ENCODE measurements around the gene LDLRAD2. TPM values are rescaled to one million over a fixed set of nuclear protein-coding genes. Genes with fewer than 3 reads are reported as not detected.

LDLRAD2 gene
- total RNA-seq, 1 experiment from 2014 or later = 1.0 TPM

DNA sequence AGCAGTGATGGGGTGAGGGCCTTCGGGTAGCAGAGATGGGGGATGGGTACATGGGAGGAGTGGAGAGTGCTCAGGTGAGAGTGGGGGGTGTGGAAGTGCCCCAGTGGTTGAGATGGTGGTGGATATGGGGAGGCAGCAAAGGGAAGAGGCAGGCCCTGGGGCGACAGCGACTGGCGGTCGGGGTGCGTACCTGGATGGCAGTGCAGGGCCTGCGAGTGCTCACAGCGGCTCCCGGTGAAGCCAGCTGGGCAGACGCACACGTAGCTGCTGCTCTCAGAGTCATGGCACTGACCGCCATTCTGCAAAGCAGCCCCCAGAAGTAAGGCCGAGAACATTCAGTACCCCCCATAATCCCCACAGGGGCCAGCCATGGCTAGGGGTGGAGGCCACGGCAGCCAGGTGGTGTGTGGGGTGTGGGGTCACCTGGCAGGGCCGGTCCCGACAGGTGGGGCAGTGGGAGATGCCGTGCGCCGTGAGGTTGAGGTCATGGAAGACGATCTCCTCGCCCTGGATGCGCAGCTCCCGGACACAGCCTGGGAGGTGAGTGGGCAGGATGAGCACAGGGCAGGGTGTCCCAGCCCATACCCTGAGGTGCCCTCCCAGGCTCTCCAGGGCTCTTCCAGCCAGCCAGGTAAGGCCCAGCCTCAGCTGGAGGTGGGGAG, 18.9 kb downstream of the LDLRAD2 start:
- H3K4me1 Mint-ChIP-seq = no peaks in the 10 kb centered on the region
- Histone ChIP-seq H3T11ph (ENCODE audit: low read length) (no peak overlapping the region), H3K79me2 (ENCODE audit: insufficient read depth, low read length) (no peaks in the 10 kb centered on the region), H3K27ac (ENCODE audit: insufficient read length, low read depth, low read length) (no peak overlapping the region), H4K20me1 (ENCODE audit: control insufficient read depth, insufficient read depth, insufficient read length) (no peaks in the 10 kb centered on the region), H2BK12ac (ENCODE audit: insufficient read length, low read depth, low read length) (no peak overlapping the region), H2BK5ac (ENCODE audit: insufficient read length, low read length) (no peak overlapping the region), H2BK120ac (ENCODE audit: low read depth, low read length, poor library complexity, severe bottlenecking) (no peak overlapping the region), H3K4me2 (ENCODE audit: insufficient read depth, insufficient read length, low read length) (no peak overlapping the region), H3K27me3 (ENCODE audit: insufficient read depth, low read length) (no peaks in the 10 kb centered on the region), H3K9ac (ENCODE audit: extremely low read depth, insufficient read length, low read length) (no peak overlapping the region), H3K18ac (ENCODE audit: insufficient read length, low read depth, low read length) (no peak overlapping the region), H3K79me1 (ENCODE audit: insufficient read depth, low read depth, low read length, poor library complexity, severe bottlenecking) (no peaks in the 10 kb centered on the region), H3K14ac (ENCODE audit: insufficient read depth, low read length) (no peak overlapping the region), H4K5ac (ENCODE audit: insufficient read length, low read depth, low read length) (no peak overlapping the region), H3K56ac (ENCODE audit: insufficient read length, low read depth, low read length) (no peak overlapping the region), H3K23ac (ENCODE audit: insufficient read length, low read depth, low read length) (no peak overlapping the region), H3K23me2 (ENCODE audit: insufficient read length, low read depth, low read length, poor library complexity, severe bottlenecking) (no peaks in the 10 kb centered on the region), H2AFZ (ENCODE audit: low read length) (no peak overlapping the region), H4K91ac (ENCODE audit: insufficient read length, low read depth, low read length) (no peak overlapping the region), H2AK5ac (ENCODE audit: insufficient read length, low read length) (no peak overlapping the region), H3K4ac (ENCODE audit: low read depth, low read length) (no peak overlapping the region), H2BK20ac (ENCODE audit: low read depth, low read length, poor library complexity, severe bottlenecking) (no peak overlapping the region), H3K9me3 (ENCODE audit: control insufficient read depth, low read depth, low read length) (peaks cover 10% of the 10 kb centered on the region), H2BK15ac (ENCODE audit: low read depth, low read length) (no peak overlapping the region), H3K4me1 (ENCODE audit: insufficient read depth, low read length) (no peaks in the 10 kb centered on the region), H4K8ac (replicated peaks; ENCODE audit: insufficient read length, low read depth, low read length) (no peak overlapping the region)
- DNase-seq = no peak
- peaks cover 16% of the 10 kb centered on the region in 2 experiments for H3K9me3 Mint-ChIP-seq
- H3K4me3 Mint-ChIP-seq = no peak overlapping the region
- no peaks in the 10 kb centered on the region; the same call in 1 of the 2 replicates for H3K27me3 Mint-ChIP-seq (ENCODE audit: low read depth)
- peak overlapping the region in 1 of 3 experiments; percentile 49; a peak in 2 of 7 replicates for H3K27ac Mint-ChIP-seq
- H3K36me3 Mint-ChIP-seq (ENCODE audit: insufficient read depth in 1 of 3, low read depth in 3 of 3) = peaks cover 45 to 87% (median 78%) of the 10 kb centered on the region in 3 experiments
- no CpG with 5 or more reads among the region's 23 CpGs for WGBS (ENCODE audit: extremely low coverage, insufficient read length, low lambda C conversion rate)
- TF ChIP-seq, protein P1, sequence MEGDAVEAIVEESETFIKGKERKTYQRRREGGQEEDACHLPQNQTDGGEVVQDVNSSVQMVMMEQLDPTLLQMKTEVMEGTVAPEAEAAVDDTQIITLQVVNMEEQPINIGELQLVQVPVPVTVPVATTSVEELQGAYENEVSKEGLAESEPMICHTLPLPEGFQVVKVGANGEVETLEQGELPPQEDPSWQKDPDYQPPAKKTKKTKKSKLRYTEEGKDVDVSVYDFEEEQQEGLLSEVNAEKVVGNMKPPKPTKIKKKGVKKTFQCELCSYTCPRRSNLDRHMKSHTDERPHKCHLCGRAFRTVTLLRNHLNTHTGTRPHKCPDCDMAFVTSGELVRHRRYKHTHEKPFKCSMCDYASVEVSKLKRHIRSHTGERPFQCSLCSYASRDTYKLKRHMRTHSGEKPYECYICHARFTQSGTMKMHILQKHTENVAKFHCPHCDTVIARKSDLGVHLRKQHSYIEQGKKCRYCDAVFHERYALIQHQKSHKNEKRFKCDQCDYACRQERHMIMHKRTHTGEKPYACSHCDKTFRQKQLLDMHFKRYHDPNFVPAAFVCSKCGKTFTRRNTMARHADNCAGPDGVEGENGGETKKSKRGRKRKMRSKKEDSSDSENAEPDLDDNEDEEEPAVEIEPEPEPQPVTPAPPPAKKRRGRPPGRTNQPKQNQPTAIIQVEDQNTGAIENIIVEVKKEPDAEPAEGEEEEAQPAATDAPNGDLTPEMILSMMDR (conservative IDR thresholded peaks at IDR 0.05) = no peak
